HG03039 (cell line): ENCODE data around the gene SNRNP70.
"Not testable (repeated sequence)": the region's sequence is repeated elsewhere in the genome, so short reads cannot be mapped to it uniquely, and the experiment has no call there.

Experiments used
- ATAC-seq: cut with Tn5 transposase; IDR thresholded peaks from one replicate; pipeline ENCODE4 v1.9.1; 2021; ENCODE audit warnings: mild to moderate bottlenecking, moderate library complexity; ENCODE audit not compliant: unreplicated experiment

Gene SNRNP70

GRCh38 chr19:49064768-49065611 is 20.3 kb upstream of the SNRNP70 start, which contains the start of gene NTF4:
TSS of gene NTF4 (minus strand) at chr19:49064818. CDS start at chr19:49061997, 2,821 bp downstream.
- ATAC-seq: no peak

DNA sequence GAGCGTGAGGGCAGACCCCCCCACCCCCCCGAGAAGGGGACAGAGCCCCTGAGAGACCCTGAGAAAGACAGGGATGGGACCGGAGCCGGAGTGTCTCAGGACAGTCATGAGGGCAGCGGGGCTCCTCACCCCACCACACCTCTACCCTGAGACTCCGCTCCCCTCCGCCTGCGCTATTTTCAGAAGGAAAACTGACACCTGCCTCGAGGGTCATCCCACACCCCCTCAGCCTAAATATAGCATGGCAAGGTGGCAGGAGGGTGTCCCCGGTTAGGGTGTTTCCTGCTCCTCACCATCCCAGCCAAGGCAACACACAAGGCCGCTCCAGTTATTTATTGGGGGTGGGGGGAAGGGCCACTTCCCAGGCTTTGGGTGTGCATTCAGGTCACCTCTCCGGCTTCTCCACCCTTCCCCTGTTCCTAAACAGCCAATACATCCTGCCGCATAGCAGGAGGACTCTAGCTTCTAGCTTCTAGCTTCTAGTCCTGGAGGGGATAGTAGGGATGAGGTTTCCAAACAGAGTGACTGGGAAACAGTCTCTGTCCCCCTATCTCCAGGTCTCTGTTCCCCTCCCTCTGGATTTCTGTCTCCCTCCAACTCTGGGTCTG is 19.2 kb upstream of the SNRNP70 start:
- ATAC-seq: no peak

DNA sequence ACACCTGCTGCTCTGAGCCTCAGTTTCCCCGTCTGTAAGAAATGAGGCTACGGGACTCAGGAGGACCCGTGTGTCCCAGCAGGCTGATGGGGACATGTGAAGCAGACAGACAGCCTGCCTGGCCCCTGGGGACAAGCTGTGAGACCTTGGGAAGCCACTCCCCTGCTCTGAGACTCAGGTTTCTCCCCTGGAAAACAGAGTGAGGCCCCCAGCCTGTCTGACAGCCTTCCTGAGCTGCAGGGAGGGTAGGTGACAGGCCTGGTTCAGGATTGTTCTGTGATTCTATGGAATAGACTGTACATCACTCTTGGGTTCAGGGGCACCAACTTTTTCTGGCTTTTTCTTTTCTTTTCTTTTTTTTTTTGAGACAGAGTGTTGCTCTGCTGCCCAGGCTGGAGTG is 17.7 kb upstream of the SNRNP70 start:
- no peak for ATAC-seq

- no peak for ATAC-seq
Measured at GRCh38 chr19:49069026-49069425, 16.2 kb upstream of the SNRNP70 start.

DNA sequence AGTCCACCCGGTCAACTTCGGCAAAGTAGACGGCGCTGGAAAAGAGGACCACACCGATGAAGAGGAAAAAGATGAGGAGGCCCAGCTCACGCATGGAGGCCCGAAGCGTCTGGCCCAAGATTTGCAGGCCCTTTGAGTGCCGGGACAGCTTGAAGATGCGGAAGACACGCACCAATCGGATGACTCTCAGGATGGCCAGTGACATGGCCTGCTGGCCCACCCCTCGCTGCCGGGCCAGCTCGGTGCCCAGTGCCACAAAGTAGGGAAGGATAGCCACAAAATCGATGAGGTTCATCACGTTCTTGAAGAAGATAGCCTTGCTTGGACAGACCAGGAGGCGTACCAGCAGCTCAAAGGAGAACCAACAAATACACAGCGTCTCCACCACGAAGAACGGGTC is 14.8 kb upstream of the SNRNP70 start:
- ATAC-seq: no peak

GRCh38 chr19:49071860-49072547 is 13.2 kb upstream of the SNRNP70 start:
- ATAC-seq: no peak

GRCh38 chr19:49073514-49074378 is 11.5 kb upstream of the SNRNP70 start:
- ATAC-seq: no peak

GRCh38 chr19:49074869-49075268 is 10.4 kb upstream of the SNRNP70 start:
- ATAC-seq: not testable (repeated sequence)

DNA sequence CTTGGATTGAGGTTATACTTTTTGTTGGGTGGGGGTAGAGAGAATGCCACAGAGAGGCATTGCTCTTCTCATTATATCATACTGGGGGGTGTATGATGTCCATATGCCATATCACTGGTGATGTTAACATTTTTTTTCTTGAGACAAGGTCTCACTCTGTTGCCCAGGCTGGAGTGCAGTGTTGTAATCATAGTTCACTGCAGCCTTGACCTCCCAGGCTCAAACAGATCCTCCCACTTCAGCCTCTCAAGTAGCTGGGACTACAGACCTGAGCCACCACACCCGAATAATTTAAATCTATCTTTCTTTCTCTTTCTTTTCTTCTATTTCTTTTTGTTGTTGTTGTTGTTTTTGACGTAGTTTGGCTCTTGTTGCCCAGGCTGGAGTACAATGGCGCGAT is 4.9 kb upstream of the SNRNP70 start:
- no peak for ATAC-seq

- ATAC-seq: no peak
Measured at GRCh38 chr19:49081273-49081672, 4.0 kb upstream of the SNRNP70 start.

DNA sequence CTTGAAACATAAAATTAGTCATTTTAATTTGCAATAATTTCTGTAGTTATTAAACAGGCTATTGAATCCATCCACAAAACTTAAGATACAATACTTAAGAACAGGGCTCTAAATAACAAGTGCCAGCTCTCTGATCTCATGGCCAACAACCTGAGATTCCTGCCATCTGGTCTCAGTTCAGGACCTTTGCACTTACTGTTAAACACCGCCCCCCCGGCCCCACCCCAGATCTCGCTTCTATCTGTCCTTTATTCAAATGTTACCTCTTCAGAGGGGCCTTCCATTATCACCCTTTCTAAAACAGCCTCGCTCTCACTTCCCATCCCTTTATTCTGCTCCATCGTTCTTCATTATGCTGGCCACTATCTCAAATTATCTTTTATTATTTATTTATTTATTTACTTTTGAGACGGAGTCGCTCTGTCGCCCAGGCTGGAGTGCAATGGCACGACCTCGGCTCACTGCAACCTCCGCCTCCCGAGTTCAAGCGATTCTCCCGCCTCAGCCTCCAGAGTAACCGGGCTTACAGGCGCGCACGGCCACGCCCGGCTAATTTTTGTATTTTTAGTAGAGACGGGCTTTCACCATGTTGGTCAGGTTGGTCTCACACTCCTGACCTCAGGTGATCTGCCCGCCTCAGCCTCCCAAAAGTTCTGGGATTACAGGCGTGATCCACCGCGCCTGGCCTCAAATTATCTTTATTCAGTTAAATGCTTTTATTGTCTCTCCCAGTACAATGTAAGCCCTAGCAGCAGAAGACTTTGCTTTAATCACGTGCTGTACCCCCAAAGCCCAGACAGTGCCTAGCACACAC is 838 bp upstream of the SNRNP70 start:
- no peak for ATAC-seq

DNA sequence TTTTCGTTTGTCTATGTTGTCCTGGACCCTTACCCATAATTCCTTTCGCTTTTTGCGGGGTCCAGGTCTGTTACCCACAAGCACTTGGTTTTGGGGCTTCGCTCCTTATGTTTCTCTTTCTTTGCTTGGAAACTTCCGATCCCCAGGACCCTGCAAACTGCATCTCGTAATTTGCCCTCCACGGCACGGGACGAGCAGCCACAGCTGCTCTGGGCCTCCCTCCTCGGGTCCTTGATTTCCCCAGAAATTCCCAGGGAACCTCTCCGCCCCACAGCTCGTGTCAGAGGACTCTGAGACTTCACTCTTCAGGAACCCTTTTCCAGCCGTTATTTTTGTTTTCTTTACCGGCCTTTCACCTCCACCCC is 599 bp downstream of the SNRNP70 start:
- no peak for ATAC-seq

- no peak for ATAC-seq
Measured at GRCh38 chr19:49086296-49086695, 1.0 kb downstream of the SNRNP70 start.

DNA sequence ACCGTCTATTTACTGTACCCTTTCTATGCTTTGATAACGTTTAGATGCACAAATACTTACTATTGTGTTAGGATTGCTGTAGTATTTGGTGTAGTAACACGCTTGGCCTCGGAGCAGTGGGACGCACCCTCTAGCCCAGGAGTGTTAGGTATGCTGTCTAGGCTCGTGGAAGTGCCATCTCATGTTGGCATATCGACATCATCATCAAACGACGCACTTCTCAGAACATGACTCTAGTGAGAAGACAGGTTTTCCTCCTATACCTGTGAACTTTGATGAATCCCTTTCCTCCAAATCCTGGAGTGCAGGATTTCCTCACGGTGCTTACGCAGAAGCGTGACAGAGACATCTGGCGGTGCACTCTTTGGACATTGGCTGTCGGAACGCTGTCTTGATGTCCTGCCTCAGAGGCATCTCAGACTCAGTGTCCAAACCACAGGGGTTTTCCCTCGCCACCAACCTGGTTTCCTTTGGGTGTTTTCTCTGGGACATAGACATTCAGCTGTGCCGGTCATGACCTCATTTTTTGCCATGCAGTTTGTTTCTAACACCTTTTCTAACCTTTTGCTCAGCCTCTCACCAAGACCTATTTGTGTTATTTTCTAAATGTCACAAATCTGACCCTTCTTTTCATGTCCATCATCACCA is 6.3 kb downstream of the SNRNP70 start:
- ATAC-seq: no peak

- no peak for ATAC-seq
Measured at GRCh38 chr19:49092686-49093085, 7.4 kb downstream of the SNRNP70 start.

GRCh38 chr19:49094505-49095482 is 9.5 kb downstream of the SNRNP70 start:
- ATAC-seq: no peak

DNA sequence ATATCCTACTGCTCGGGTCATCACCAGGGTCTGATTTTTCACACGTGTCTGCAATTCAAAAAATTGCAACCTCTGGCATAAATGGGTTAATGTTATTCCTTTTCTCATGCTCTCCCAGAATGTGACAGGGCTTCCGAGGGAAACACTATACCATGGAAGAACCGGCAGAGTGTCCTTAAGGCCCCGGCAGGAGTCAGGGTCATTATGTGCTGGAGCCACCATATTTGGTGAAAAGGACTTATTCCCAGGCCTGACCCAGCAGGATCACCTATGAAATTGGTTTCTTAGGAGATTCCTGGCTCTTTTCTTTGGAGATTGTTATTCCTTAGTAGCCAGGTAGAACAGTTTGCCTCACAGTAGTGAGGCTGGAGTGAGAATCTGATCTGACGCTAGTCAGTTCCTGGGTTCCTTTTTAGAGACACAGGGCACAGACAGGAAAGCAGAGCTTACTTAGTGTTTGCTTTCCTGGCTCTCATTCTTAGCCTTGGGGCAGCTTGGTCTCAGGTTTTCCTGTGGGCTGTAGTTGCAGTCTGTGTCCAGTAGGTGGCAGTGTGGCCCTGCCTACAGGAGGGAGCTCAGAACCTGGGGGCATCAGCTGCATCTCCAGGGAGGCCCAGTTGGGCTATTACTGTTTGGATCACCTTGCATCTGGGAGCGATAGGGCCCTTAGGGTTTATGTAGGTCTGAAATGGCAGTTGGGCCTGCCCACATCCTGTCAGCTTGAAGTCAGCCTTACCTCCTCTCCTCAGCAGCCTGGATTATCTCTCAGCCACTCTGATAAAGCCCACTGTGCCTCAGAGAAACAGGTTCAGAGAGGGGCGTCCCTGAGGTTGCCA is 12.4 kb downstream of the SNRNP70 start:
- ATAC-seq: no peak

GRCh38 chr19:49098795-49099194 is 13.5 kb downstream of the SNRNP70 start:
- no peak for ATAC-seq
